Mucosa of descending colon (tissue), 3 donors: ENCODE measurements around the gene SAMD11. TPM values are rescaled to one million over a fixed set of nuclear protein-coding genes. Genes with fewer than 3 reads are reported as not detected.
A peak's percentile ranks its signal among the peaks of the same experiment; 100 is the strongest.

Experiments used
- ATAC-seq: fragments of 200-7000 bp; cut with Tn5 transposase; one replicate; pipeline ENCODE4 v1.9.1; 2020; ENCODE audit warnings: mild to moderate bottlenecking, moderate library complexity
- DNase-seq, 3 donors: peaks; one replicate each; pipeline ENCODE4 v3.0.0-alpha.2; 2020
- H3K36me3 ChIP-seq: fragments of 200-600 bp; one replicate; pipeline ENCODE4 v1.8.0; 2021; ENCODE audit warnings: low read depth, mild to moderate bottlenecking
- H3K4me1 ChIP-seq: fragments of 200-600 bp; one replicate; pipeline ENCODE4 v1.8.0; 2021; ENCODE audit warnings: low read depth, mild to moderate bottlenecking
- H3K4me3 ChIP-seq: fragments of 200-600 bp; one replicate; pipeline ENCODE4 v1.8.0; 2021; ENCODE audit warnings: mild to moderate bottlenecking
- H3K9me3 ChIP-seq: fragments of 200-600 bp; one replicate; pipeline ENCODE4 v1.8.0; 2021; ENCODE audit warnings: mild to moderate bottlenecking
- CTCF ChIP-seq: fragments of 200-600 bp; IDR thresholded peaks from one replicate; pipeline ENCODE4 v1.8.0; 2022; ENCODE audit warnings: antibody characterized with exemption, mild to moderate bottlenecking
- intact Hi-C, 2 donors: fragments of 100-400 bp; cut with DNase I in 1 of 2; cut with micrococcal nuclease in 1 of 2; formaldehyde crosslinking; loops; one replicate each; pipeline versions ENCODE4 v1.11.0 to v1.11.1; 2022; cut with DNase I, micrococcal nuclease
- total RNA-seq, 3 donors: library from RNA; stranded (reverse); fragmentation: NEBNext Ultra II Directional in 2 of 3; extraction: Animal tissue kit (Norgen Biotek cat#: 25700) in 2 of 3; gene quantifications; one replicate each; pipeline versions ENCODE4 v1.2.1 to v1.2.4, GENCODE V29; 2021 to 2023
- donor health status: DM: no; HTN: no; CAD: no; lungs with moderate emphysema.
- donor health status: DM: no; HTN: no; CAD: no.
- donor health status: DM: no; HTN: yes; CAD: no.

The SAMD11 gene
- total RNA-seq, 3 donors from 2014 or later, result 2.2 to 4.3 (median 2.7) TPM

GRCh38 chr1:937521-937920 is 13.8 kb downstream of the SAMD11 start:
- peaks cover 32% of the 10 kb centered on the region for H3K4me1 ChIP-seq
- H3K4me3 ChIP-seq, result no peak overlapping the region
- no peak for ATAC-seq
- no peak for TF ChIP-seq CTCF
- no peaks in the 10 kb centered on the region for H3K9me3 ChIP-seq
- no peaks in the 10 kb centered on the region for H3K36me3 ChIP-seq
- intact Hi-C loops, result no loop called here
- no peak for DNase-seq

DNA sequence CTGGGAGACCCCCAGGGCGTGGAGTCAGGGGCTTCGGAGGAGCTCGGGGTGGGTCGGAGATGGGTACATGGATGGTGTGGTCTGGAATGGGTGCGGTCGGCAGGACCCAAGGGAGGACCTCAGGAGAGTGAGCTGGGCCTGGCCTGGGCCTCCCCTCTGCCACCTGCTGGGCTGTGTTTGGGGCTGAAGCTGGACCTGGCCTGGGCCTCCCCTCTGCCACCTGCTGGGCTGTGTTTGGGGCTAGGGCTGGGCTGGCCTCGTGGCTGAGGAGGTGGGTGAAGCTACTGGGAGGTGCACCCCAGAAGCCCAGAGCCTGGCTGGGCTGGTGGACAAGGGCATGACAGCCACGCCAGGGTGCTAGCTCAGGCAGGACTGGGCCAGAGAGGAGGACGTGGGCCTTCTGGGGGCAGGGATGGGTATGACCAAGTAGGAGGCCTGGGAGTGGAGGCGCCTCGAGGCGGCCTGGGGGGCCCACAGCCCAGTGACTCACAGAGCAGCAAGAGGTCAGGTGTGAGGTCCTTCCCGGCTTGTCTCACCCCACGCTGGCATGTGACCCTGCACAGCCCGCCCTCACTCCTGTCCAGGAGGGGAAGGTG is 14.5 kb downstream of the SAMD11 start:
- Histone ChIP-seq H3K36me3 (no peaks in the 10 kb centered on the region), H3K9me3 (no peaks in the 10 kb centered on the region), H3K4me1 (peaks cover 35% of the 10 kb centered on the region), H3K4me3 (no peak overlapping the region)
- ATAC-seq (peak; percentile 76), DNase-seq (peak in 2 of 3 donors; percentile 63 to 71)
- TF ChIP-seq CTCF, result no peak
- intact Hi-C loops, result no loop called here

- peaks cover 37% of the 10 kb centered on the region for H3K4me1 ChIP-seq
- no peak overlapping the region for H3K4me3 ChIP-seq
- intact Hi-C loops, result no loop called here
- no peak for TF ChIP-seq CTCF
- H3K36me3 ChIP-seq, result no peaks in the 10 kb centered on the region
- ATAC-seq (no peak), DNase-seq (no peak)
- H3K9me3 ChIP-seq, result no peaks in the 10 kb centered on the region
Measured at GRCh38 chr1:938711-939489, 15.2 kb downstream of the SAMD11 start.

- no peaks in the 10 kb centered on the region for H3K36me3 ChIP-seq
- no peak overlapping the region for H3K4me3 ChIP-seq
- intact Hi-C loops, result no loop called here
- DNase-seq, result no peak
- H3K4me1 ChIP-seq, result peaks cover 37% of the 10 kb centered on the region
- TF ChIP-seq CTCF, result no peak
- H3K9me3 ChIP-seq, result no peaks in the 10 kb centered on the region
- ATAC-seq, result no peak
Measured at GRCh38 chr1:939511-940106, 15.9 kb downstream of the SAMD11 start.

GRCh38 chr1:940107-941014 is 16.6 kb downstream of the SAMD11 start:
- H3K9me3 ChIP-seq, result no peaks in the 10 kb centered on the region
- intact Hi-C loops, result no loop called here
- no peaks in the 10 kb centered on the region for H3K36me3 ChIP-seq
- no peak for TF ChIP-seq CTCF
- H3K4me1 ChIP-seq, result peaks cover 37% of the 10 kb centered on the region
- ATAC-seq (peak; percentile 10), DNase-seq (peak; percentile 54 to 67 (median 67))
- H3K4me3 ChIP-seq, result no peak overlapping the region
